ENCODE results near the gene HOXA5.

HOXA5 gene

DNA sequence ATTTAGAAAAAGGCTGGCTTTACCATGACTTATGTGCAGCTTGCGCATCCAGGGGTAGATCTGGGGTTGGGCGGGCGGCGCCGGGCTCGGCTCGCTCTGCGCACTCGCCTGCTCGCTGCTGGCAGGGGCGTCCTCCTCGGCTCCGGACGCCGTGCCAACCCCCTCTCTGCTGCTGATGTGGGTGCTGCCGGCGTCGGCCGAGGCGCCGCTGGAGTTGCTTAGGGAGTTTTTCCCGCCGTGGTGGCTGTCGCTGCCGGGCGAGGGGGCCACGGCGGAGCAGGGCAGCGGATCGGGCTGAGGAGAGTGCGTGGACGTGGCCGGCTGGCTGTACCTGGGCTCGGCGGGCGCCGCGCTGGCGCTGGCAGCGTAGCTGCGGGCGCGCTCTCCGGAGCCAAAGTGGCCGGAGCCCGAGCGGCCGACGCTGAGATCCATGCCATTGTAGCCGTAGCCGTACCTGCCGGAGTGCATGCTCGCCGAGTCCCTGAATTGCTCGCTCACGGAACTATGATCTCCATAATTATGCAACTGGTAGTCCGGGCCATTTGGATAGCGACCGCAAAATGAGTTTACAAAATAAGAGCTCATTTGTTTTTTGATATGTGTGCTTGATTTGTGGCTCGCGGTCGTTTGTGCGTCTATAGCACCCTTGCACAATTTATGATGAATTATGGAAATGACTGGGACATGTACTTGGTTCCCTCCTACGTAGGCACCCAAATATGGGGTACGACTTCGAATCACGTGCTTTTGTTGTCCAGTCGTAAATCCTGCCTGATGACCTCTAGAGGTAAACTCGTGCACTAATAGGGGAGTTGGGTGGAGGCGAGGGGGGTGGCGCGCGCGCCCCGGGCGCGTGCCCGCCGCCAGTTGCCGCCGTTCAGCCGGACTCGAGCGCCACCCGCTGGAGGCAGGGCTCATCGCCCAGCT lies at the start of gene HOXA5:
TSS of gene HOXA5 (minus strand) at position 659 of the 927 bp plus-strand sequence. CDS start at position 585, 74 bp downstream.
- DNase-seq: peak; percentile 85

DNA sequence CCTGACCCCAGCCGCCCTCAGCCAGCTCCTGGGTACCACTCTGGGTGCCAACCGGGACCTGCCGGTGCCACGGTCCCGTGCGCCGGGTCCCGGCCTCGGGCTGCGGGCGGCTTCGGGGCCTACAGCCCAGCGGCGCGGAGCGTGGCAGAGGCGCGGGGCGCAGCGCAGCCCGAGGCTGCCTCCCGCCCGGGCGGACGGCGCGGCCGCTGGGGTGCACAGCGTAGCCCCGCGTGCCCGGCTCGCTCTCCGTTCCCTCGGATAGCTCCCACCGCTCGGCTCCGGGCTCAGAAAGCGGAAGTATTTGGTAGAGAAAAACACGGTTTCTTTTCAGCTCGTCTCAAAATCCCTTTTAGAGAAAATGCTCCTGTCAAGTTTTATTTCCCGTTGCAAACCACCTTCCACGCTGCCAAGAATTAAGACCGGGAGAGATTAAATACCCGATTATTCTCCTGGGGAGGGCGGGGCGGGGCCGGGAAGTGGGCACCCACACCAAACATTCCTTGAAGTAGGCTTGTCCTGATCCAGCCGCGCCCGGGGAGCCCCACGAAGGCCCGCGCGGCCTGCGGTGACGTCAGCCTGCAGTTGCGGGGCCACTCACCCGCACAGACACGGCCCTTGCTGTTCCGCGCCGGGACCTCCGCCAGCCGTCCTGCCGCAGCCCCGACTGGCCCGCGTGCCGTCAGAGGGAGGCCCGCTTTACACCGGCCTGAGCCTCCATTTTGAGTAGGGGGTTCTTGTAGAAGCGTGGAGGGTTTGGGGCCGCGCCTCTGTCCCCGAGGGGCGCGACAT lies 49.3 kb upstream of the HOXA5 start:
- DNase-seq: no peak

DNA sequence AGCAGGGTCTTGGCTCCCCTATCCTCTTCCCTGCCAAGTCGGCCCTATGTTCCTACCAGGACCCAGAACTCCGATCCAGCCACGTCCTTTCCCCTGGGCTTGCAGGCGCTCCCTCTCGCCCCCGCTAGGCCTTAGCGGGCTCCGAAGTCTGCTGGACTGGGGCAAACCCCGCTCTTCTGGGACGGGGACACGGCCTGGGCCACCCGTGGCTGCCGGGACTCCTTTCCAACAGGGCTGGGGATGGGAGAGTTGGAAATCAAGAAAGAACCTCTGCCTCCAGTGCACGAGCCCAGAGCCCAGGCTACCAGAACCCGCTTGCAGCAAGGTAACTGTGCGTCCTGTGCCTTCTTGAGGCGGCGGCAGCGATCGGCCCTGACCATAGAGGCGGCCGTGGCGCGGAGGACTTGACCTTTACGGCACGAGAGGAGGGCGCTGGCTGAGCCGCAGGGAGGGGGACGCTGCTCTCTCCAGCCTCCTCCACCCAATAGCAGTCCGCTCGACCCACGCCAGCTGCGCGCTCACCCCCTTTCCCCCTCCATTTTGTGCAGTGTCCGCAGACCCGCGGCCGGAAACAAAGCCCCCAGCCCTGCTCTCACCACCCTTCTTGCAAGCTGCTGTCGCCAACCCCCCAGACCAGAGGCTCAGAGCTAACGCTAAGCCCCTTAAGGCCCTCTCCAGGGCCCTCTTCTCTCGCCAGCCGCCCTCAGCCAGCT lies 48.5 kb upstream of the HOXA5 start:
- DNase-seq: no peak

DNA sequence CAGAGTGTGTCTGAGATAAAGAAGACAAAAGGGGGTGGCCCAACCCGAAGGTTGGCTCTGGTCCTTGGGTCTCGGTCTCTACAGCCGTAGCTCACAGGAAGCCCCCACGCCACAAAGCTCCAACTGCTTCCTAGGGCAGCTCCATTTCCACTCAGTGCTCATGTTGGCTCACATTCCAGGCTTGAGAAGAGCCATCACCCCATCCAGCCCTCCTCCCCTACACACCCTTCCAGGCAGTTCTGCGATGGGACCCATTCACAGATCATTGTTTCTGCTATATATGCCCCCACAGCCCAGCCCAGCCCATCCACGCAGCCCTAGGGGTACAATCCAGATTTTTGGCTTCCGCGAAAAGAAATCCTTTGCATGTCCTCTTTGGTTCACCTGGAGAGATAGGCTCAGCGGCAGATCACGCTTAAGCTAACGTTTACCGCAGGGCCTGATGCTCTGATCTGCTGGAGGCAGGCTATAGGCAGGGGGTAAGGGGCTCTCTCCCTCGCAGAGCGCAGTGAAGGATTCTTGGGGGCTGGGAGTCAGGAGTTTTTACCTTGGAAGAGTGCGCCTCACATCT lies 47.8 kb upstream of the HOXA5 start:
- DNase-seq: no peak

DNA sequence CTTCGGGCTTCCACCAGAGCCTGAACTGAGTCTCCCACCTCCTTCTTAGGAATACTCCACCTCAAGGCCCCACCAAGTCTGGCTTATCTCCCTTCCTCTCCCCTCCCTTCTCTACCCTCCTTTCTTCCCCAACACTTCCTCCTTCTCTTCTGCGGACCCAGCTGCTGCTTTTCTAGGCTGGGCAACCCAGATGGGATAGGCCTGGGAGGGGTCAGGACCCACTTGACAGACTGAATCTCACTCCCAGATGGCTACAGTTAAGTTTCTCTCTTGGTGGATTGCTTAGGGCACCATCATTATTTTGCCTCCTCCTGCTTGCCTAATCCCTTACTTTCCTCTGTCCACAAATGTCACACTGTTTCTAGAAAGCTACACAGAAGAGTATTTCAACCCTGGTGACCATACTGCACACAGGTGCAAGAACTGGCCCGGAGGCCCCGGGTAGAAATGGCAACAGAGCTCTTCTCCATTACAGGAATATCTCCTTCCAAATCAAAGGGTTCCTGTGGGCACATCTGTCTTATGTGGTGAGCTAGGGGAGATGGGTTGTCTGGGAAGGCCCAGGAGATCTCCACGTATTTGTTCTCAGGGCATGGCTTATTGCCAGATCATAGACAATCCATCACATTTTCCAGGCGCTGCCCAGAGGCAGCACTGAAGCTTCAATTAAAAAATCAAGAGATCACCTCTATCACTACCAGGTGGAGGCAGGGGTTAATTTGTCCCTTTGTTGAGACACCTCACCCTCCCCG lies 46.7 kb upstream of the HOXA5 start:
- no peak for DNase-seq

DNA sequence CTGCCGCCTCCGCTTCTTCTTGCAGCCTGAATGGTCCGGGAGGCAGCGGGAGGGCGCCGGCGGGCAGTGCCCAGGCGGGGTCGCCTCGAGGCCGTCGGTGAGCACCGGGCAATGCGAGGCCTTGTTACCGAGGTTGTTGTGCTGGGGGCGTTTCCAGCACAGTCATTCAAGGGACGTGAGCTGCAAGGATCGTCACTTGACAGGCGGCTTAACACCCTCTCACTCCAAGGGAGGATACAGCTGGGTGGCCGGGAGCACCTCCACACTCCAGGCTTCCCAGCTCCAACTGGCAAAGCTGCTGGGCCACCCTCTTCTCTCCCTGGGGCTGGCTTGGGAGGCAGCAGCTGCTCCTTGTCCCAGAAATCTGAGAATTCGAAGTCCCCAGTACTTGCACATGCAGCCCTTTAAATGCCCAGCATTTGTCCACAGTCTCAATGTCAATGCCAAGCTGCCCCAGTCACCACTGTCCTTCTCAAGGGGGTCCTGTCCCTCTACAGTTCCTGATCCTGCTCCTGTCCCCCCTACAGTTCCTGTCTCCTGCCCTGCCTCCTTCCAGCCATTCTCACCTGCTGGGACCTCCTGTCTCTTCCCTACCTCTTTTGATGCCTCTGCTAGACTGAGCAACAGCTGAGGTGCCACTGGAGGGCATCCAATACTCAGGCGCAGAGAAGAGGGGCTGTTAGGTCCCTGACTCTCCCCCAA lies 46.0 kb upstream of the HOXA5 start:
- no peak for DNase-seq

DNA sequence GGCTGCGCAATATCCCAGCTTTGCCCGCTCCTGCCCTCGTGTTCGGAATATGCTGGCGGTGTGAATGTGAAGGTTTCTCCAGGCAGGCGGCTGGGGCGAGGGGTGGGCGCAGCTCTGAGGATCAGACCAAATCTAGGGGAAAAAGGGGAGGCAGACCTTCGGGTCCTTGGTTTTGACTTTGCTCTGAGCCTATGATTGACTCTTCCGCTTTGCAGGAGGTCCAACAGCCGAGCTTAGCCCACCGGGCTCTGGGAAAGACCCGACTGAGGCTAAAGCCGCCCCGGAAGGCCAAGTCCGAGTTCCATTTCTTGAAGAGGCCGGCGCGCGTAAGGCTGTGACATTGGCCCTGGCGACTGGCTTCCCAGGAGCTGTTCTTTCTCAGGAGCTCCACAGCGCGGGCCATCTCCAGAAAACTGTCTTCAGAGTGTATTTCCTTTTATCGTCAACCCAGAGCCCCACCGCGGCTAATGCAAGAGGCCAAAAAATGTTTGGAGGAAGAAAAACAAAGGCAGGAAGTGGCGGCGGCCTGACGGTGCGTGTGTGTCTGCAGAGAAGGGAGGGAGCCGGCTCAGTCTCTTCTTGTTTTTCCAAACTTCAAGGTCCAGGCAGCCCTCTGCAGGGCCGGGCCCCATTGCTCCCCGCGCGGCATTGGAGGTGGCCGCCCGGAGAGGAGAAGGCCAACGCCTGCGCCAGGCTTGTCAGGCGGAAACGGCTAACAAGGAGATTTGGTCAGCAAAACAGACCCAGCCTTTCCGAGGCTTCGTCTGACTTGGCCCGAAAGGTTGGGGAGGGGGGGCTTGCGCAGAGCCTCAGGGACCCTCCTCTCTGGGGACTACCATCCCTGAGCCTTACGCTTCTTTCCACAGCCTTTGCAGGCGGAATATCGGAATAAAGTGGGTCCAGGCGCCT lies 45.2 kb upstream of the HOXA5 start:
- peak; percentile 38 for DNase-seq

DNA sequence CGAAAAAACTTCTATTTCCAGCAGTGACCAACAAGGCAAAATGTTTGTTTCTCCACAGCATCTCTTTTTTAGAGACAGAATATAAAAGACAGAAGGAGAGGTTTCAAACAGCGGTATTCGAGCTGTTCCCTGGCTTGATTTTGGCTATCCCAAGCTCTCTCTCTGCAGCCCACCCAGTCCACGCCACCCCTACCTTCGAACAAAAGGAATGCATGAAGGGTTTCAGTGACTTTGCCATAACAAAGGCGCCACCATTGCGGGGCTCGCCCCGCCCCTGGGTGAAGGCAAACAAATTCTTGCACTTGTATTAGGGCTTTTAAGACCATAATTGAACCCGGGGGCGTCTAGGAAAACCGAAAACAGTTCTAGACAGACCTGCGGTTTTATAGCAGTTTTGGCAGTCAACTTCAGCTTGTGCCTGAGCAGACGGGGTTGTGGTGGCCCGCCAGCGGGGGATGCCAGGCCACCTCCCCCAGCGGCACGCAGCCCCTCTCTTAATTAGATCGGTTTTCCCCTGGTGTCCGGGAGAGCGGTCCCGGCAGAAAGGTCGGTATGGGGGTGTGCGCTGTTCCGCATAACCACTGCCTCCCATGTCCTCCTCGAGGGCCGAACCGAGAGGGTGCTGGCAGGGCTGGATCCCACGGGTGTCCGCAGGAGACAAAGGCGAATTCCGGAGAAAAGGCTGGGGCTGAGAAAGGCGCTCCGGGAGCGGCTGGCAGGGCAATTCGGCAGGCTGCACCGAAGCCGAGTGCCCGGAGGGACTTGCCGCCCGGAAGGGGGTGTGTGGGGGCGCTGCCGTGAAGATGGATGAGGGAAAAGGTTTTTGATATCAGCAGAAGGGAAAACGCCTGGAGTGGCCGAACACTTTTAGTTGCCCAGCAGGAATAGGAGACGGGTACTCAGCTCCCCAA lies 44.2 kb upstream of the HOXA5 start:
- no peak for DNase-seq

DNA sequence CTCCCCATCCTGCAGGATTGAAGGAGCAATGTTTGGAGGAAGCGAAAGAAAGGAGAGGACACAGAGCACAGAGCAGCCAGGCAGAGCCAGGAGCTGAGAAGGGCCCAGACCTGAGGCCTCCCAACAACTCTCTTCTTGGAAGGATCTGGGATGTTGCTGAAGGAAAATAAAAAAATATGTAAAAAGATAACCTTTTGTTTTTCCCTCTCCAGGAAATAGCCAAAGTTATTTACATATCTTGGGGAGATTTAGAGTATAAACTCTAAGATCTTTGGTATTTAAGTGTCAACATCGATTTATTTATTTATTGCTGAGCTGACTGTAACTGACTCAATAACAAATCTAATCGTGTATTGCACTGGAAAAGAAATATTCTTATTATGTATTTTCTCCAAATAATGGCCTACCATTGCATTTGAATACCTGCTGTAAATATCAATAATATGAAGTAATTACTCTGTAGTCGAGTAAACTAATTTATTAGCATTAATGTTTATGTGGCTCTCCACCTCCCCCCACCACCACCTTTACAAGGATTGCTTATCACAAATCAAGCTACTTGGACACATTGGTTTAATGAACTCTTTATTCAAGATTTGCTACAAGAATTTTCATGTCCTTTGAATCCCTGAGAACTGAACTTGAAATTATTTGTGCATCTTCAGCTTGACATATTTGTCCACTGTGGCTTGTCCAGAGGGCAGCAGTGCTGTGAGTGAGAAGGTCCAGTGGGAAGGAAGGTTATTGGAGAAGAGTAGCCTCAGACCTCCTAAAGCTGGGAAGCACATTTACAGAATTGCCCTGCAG lies 43.4 kb upstream of the HOXA5 start:
- DNase-seq: no peak

DNA sequence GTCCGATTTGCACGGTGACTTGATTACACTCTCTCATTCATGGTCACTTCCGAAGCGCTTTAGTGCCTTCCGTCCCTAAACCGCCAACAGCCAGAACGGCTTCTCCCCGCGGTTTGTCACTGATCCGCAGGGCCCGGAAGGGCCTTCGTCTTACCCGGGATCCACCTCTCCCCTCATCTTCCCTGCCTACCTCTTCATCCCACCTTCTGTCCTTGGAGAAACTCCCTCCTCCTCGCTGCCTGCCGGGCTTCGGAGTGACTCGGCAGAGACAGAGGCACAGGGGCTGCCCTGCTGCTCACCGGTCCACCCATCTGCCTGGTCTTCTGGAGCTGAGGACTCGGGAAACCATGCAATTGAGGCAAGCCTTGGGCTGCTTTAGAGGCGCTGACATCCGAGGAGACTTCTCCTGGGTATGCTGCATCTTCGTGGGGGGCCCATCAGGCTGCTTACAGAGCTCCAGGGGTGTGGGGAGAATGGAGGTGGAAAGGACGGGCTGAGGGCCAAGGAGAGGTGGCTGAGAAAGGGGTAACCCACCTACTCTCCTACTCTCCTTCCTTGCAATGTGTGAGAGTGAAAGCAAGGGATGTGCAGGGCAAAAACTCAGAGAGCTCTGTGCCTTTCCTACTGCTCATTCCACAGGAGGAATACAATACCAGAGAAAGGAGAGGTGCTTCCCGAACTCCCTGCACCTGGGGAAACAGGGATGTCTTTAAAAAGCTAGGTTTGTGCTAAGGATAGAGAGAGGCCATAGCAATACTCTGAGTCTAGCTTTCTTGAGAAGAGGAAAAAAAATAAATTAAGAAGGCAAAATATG lies 42.6 kb upstream of the HOXA5 start:
- no peak for DNase-seq

DNA sequence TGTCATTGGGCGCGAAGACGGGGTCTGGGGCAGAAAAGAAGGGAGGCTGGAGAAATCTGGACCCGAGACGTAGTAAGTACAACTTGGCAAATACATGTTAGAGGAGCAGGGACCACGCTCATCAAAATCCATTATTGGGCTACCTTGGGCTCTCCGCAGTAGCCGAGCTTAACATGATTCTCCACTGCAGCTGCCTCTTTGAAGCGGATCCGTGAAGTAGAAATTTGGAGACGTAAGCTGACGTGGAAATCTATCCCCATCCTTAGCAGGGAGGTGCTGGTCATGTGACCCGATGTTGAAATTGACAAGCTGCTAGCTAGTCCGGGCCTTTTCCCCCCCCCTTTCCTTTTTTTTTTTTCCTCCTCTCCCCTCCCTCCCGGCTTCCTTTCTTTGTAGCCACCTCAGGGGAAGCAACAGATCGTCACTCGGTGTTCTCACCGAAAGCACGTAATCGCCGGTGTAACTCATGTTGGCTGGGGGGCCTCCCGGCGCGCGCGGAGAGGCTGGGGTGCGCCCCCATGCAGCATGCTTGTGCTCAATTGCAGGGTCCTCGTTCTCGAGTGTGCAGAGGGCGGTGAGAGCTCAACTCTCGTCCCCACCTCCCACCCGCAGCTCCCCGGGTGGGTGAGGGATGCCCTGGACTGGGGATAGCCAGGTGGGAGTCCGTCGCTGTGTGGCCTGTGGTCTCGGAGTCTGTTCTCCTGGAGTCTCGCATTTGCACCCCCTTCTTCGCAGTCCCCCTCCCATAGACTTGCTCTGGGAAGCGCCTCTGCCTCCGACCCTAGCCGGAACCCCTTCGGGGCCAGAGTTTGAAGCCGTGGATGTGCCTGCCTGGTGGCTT lies 41.8 kb upstream of the HOXA5 start, which contains the start of gene HOXA11:
TSS of gene HOXA11 (minus strand) at position 220 of the 841 bp plus-strand sequence. CDS start at position 132, 88 bp downstream.
- peak; percentile 79 for DNase-seq

DNA sequence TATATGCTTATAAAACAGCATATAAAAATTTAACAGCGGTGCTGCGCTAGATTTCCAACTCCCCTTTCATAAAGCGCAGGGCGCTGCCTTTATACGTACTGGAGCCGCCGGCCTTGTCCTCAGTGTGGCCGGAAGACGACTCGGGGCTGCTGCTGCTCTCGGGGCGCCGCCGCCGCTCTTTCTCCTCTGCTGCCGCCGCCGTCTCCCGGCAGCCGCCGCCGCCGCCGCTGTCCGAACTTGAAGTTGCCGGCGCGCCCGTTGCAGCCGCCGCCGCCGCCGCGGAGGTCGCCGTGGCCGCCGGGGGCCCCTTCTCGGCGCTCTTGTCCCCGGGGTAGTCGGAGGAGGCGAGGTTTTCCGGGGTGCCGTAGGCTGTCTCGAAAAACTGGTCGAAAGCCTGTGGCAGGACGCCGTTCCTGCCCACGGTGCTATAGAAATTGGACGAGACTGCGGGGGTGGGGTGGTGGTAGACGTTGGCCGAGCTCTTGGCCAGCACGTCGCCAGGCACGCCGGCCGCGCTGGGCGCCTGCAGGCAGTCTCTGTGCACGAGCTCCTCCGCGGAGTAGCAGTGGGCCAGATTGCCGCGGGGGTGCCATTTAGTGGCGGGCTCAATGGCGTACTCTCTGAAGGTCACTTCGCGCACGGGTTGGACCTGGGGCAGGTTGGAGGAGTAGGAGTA lies 41.0 kb upstream of the HOXA5 start:
- peak; percentile 58 for DNase-seq

DNA sequence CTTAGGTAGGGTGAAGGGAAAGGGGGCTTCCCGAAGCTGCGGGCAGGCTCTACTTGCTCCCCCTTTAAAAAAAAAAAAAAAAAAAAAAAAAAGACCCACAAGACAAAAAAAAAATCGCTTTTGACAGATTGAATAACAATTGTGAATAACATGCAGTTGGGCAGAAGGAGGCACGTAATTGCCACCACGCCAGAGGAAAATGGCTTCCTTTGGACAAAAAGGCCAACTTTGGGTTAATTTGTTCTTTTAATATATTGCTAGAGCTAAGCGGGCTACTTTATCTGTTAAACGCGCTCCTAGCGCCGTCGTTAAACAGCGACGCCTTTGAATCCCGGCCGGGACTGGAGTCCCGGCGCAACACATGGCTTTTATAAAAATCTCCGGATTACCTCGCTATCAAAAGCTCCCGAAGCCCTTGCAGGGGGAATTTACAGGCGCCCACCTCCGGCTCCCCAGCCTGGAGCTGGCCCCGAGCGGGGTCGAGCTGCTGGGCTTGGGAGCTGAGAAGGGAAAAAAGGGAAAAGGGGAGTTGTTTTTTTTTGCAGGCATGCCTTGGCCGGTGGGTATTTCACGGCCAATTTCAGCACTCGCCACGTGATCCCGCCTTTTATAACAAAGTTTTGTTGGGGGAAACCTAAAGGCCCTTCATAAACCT lies 40.3 kb upstream of the HOXA5 start:
- DNase-seq: peak; percentile 51

DNA sequence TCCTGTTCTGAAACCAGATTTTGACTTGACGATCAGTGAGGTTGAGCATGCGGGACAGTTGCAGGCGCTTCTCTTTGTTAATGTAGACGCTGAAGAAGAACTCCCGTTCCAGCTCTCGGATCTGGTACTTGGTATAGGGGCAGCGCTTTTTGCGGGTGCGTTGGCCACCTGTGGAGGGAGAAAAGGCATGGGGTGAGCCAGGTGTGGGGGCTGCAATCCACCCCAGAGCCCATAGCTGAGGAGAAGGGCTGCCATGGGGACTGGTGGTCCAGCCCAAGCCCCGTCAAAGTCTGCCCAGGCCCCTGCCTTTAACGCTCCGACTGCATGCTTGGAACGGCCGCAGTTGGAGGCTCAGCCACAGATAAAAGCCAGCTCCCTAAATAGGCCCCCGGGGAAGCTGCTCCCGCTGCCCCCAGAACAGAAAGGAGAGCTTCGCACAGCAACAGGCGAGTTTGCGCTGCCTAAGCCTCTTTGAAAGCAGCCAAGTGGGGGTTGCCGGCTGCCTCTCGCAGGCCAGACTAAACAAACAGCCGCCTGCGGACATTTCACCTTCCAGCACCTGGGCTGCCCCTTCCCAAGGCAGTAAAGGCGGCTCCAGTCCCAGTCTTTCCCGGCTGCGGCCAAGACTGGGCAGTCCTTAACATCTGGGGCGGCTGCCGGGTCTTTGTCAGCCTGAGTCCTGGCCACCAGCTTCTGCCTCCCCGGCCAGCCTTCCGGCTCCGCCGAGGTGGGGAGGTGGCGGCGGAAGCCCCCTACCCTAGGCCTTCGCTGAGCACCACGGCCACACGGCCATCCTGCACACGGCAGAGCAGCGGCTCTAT lies 39.6 kb upstream of the HOXA5 start:
- DNase-seq: no peak
